Activated naive CD8-positive, alpha-beta T cell treated with anti-CD3 and anti-CD28 coated beads, Interleukin-2, amount 50 U/mL, for 24 hours (primary cell): ENCODE results near the gene FOXK2.

Experiments used
- ATAC-seq: fragments of 150-1000 bp; cut with Tn5 transposase; one replicate; pipeline ENCODE4 v1.10.0; 2021
- DNase-seq: peaks from one replicate; pipeline ENCODE4 v3.0.0; 2021
- H3K27ac Mint-ChIP-seq: one replicate; pipeline ENCODE4 v1.8.0; 2021; ENCODE audit warnings: mild to moderate bottlenecking, mixed read lengths
- H3K27me3 Mint-ChIP-seq: one replicate; pipeline ENCODE4 v1.8.0; 2021; ENCODE audit warnings: mixed read lengths
- H3K36me3 Mint-ChIP-seq: one replicate; pipeline ENCODE4 v1.8.0; 2021; ENCODE audit warnings: low read depth, mixed read lengths
- H3K4me1 Mint-ChIP-seq: one replicate; pipeline ENCODE4 v1.8.0; 2021; ENCODE audit warnings: mixed read lengths
- H3K4me3 Mint-ChIP-seq: one replicate; pipeline ENCODE4 v1.8.0; 2021; ENCODE audit warnings: mild to moderate bottlenecking, moderate library complexity, mixed read lengths
- H3K9me3 Mint-ChIP-seq: one replicate; pipeline ENCODE4 v1.8.0; 2021; ENCODE audit warnings: mixed read lengths

Gene FOXK2

DNA sequence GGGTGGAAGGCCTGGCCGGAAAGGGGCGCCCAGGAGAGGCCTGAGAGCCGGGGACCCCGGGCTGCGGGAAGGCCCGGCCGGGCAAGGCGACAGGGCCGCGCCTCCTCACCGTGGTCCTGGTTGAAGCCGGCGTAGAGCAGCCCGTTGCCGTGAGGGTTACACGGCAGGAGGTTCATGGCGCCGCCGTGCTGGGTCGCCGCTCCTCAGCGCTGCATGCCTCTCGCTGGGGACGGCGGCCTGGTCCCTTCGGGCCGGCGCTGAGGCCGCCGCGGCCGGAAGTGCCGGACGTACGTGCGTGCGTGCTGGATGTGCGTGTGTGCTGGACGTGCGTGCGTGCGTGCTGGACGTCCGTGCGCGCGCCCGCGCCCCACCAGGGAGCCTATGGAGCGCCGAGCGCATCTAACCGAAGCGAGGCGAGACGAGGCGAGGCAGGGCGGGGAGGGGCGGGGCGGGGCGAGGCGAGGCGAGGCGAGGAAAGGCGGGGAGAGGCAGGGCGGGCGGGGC, 128.7 kb downstream of the FOXK2 start, which contains the start of gene WDR45B:
Gene WDR45B (minus strand): TSS at position 280 of the 504 bp plus-strand sequence. CDS start 104 bp downstream, at position 176.
- H3K27me3 Mint-ChIP-seq: no peaks in the 10 kb centered on the region
- H3K27ac Mint-ChIP-seq: peak within 1 kb of the TSS; percentile 64
- peaks cover 22% of the 10 kb centered on the region for H3K36me3 Mint-ChIP-seq
- H3K4me1 Mint-ChIP-seq: peaks cover 18% of the 10 kb centered on the region
- DNase-seq (peak; percentile 91), ATAC-seq (peak; percentile 90)
- H3K9me3 Mint-ChIP-seq: no peaks in the 10 kb centered on the region
- peak within 1 kb of the TSS; percentile 83 for H3K4me3 Mint-ChIP-seq

- Mint-ChIP-seq H3K36me3 (peaks cover 20% of the 10 kb centered on the region), H3K4me3 (no peak overlapping the region)
Observed at GRCh38 chr17:82648742-82649331, 129.3 kb downstream of the FOXK2 start.

DNA sequence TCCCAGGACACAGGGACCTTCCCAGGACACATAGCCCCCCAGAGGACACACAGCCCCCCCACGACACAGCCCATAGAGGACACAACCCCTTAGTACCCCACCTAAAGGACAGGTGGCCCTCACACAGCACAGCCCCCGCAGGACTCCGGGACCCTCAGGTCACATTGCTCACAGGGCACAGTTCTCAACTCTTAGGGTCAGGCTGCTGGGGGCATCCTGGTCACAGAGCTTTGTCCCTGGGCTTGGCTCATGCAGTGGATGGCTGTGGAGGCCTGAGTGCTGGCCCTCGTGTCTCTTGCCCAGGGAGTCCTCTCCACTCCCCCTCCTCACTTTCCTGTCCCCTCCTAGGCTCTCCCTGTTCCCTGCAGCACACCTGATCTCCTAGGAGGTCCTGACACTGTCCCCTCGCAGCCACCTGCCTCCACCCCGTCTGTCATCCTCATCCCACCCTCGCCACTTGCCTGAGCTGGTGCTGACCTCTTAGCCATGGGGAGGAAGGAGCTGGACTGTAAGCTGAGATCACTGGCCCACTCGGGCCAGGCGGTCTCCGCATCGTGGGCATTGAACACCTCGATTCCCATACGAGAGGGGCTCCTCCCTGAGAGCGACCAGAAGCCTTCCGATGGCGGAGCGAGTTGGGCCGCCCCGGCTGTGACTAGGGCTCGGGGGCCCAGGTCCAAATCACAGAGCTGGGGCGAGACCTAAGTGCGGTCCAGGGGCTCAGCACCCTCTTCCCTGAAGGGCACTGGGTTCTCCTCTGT, 130.1 kb downstream of the FOXK2 start:
- Mint-ChIP-seq H3K36me3 (peaks cover 14% of the 10 kb centered on the region), H3K4me3 (peak overlapping the region; percentile 21), H3K9me3 (no peaks in the 10 kb centered on the region), H3K27me3 (no peaks in the 10 kb centered on the region), H3K27ac (no peak overlapping the region), H3K4me1 (peaks cover 18% of the 10 kb centered on the region)
- DNase-seq: no peak
- ATAC-seq: no peak

More at GRCh38 chr17:82648742-82649331, 129.3 kb downstream of the FOXK2 start:
- DNase-seq: peak; percentile 52
- H3K9me3 Mint-ChIP-seq: no peaks in the 10 kb centered on the region
- H3K27ac Mint-ChIP-seq: no peak overlapping the region
- H3K27me3 Mint-ChIP-seq: no peaks in the 10 kb centered on the region
- peaks cover 18% of the 10 kb centered on the region for H3K4me1 Mint-ChIP-seq
- ATAC-seq: no peak

DNA sequence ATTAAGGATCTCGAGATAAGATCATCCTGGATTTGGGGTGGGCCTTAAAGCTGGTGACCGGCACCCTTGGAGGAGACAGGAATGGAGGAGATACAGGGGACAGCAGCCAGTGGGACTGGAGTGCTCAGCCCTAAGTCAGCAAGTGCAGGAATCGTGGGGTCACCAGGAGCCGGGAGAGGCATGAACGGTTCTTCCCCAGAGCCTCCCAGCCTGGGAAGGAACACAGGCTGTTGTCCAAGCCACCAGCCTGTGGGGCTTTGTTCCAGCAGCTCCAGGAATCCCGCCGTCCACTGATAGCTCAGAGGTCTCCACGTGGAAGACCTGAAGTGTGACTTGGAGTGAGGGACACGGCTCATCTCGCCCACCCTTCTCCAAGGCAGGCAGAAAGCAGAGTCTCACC, 131.2 kb downstream of the FOXK2 start:
- DNase-seq: no peak
- H3K4me1 Mint-ChIP-seq: peaks cover 12% of the 10 kb centered on the region
- no peak for ATAC-seq
- no peaks in the 10 kb centered on the region for H3K27me3 Mint-ChIP-seq
- no peak overlapping the region for H3K4me3 Mint-ChIP-seq
- no peak overlapping the region for H3K27ac Mint-ChIP-seq
- no peaks in the 10 kb centered on the region for H3K9me3 Mint-ChIP-seq
- H3K36me3 Mint-ChIP-seq: peaks cover 9% of the 10 kb centered on the region

DNA sequence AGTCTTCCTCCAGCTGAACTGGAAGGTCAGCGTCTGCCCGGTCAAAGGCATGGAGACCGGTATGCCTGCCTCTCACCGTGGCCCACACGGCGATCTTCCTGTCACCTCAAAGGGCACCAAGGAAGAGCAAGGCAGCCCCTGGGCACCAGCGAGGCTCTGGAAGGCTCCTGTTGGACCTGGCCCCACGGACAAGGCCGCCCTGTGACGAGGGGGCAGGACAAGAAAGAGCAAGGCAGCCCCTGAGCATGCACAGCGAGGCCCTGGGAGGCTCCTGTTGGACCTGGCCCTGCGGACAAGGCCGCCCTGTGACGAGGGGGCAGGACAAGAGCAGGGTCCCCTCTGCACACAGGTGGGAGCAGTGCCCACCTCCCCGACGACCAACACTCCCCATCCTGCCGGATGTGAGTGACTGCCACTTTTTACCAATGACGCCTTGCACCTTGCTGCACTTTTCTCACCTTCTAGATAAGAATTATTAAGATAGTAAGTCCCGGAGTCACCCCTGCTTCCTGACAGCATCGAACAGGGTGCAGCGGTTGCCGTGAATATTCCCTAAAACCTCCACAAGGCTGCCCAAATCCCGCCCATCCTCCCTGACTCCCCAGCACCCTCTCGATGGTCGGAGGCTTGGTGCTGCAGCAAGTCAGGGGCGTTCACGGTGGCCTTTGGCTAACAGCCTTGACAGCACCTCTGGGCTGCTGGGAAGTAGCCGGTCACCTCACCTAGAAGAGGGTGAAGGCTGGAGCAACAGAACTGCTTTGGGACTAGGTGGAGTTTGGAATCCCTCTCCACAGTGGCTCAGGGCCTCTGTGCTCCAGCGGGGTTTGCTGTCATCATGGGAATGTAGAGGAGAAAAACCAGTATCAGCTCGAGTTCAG, 134.4 kb downstream of the FOXK2 start:
- Mint-ChIP-seq H3K27ac (no peak overlapping the region), H3K4me3 (no peak overlapping the region), H3K27me3 (no peaks in the 10 kb centered on the region), H3K36me3 (no peaks in the 10 kb centered on the region), H3K9me3 (no peaks in the 10 kb centered on the region), H3K4me1 (no peaks in the 10 kb centered on the region)
- DNase-seq (no peak), ATAC-seq (no peak)
